Gastroesophageal sphincter (tissue), 3 donors: ENCODE measurements around the gene FBLN1.
"Not testable (repeated sequence)": the region's sequence is repeated elsewhere in the genome, so short reads cannot be mapped to it uniquely, and the experiment has no call there.

Source experiments
- POLR2A ChIP-seq, 2 donors: fragments of 450-650 bp; IDR thresholded peaks; one replicate each; pipeline ENCODE4 v1.6.1; 2017; ENCODE audit warnings: antibody characterized with exemption in 2 of 2, mild to moderate bottlenecking in 2 of 2, moderate library complexity in 1 of 2
- POLR2AphosphoS5 ChIP-seq: sonication (generic); formaldehyde crosslinking; IDR thresholded peaks from one replicate; pipeline ENCODE4 v1.6.1; 2017; ENCODE audit warnings: antibody characterized with exemption
- TF ChIP-seq, protein P1 (sequence below), 4 experiments: fragments of 200-600 bp in 2 of 4; fragments of 450-650 bp in 2 of 4; sonication (generic) in 1 of 4; IDR thresholded peaks; one replicate each; pipeline ENCODE4 v1.5.1; 2017 to 2019; ENCODE audit warnings: antibody characterized with exemption in 4 of 4, mild to moderate bottlenecking in 2 of 4, moderate library complexity in 2 of 4

DNA sequence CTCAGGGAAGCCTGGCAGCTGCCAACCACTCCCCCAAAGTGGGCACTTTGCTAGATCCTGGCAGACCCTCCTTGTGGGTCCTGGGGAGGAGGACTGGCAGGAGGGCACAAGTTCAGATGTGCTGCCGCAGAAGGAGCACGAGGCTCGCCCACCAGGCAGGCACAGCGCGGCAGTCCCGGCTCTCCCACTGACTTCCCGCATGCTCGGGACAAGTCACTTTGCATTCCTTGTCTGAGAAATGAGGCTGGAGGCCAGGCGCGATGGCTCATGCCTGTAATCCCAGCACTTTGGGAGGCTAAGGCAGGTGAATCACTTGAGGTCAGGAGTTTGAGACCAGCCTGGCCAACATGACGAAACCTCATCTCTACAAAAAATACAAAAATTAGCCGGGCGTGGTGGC lies 40.1 kb downstream of the FBLN1 start:
- TF ChIP-seq, protein P1, sequence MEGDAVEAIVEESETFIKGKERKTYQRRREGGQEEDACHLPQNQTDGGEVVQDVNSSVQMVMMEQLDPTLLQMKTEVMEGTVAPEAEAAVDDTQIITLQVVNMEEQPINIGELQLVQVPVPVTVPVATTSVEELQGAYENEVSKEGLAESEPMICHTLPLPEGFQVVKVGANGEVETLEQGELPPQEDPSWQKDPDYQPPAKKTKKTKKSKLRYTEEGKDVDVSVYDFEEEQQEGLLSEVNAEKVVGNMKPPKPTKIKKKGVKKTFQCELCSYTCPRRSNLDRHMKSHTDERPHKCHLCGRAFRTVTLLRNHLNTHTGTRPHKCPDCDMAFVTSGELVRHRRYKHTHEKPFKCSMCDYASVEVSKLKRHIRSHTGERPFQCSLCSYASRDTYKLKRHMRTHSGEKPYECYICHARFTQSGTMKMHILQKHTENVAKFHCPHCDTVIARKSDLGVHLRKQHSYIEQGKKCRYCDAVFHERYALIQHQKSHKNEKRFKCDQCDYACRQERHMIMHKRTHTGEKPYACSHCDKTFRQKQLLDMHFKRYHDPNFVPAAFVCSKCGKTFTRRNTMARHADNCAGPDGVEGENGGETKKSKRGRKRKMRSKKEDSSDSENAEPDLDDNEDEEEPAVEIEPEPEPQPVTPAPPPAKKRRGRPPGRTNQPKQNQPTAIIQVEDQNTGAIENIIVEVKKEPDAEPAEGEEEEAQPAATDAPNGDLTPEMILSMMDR (IDR thresholded peaks at IDR 0.05): not testable (repeated sequence)
- TF ChIP-seq POLR2A (IDR thresholded peaks at IDR 0.05); POLR2AphosphoS5: not testable (repeated sequence)
